Smooth muscle cell (in vitro differentiated cells): ENCODE results near the gene GPR148. TPM values are rescaled to one million over a fixed set of nuclear protein-coding genes. Genes with fewer than 3 reads are reported as not detected.

Experiments used
- DNase-seq: peaks from one replicate; lab custom pipeline; 2025; ENCODE audit not compliant: unreplicated experiment; lab: John Stamatoyannopoulos, UW
- H2AFZ ChIP-seq: fragments of 200-600 bp; sonication (generic); 2 replicates; pipeline ENCODE4 v1.6.0; 2016; ENCODE audit warnings: antibody characterized with exemption, low read depth, mild to moderate bottlenecking
- H3F3A ChIP-seq: fragments of 200-600 bp; sonication (generic); 2 replicates; pipeline ENCODE4 v1.6.0; 2017; ENCODE audit warnings: antibody characterized with exemption, low read depth
- H3K27ac ChIP-seq: fragments of 200-600 bp; sonication (generic); 2 replicates; pipeline ENCODE4 v1.5.1; 2016; ENCODE audit warnings: low read depth, mild to moderate bottlenecking
- H3K27me3 ChIP-seq: fragments of 200-600 bp; sonication (generic); 2 replicates; pipeline ENCODE4 v1.6.1; 2016; ENCODE audit warnings: low read depth, mild to moderate bottlenecking
- H3K36me3 ChIP-seq: fragments of 200-600 bp; sonication (generic); 2 replicates; pipeline ENCODE4 v1.5.1; 2016; ENCODE audit warnings: low read depth
- H3K4me1 ChIP-seq: fragments of 200-600 bp; sonication (generic); 2 replicates; pipeline ENCODE4 v1.5.1; 2016; ENCODE audit warnings: low read depth
- H3K4me2 ChIP-seq: fragments of 200-600 bp; sonication (generic); 2 replicates; pipeline ENCODE4 v1.6.0; 2016; ENCODE audit warnings: mild to moderate bottlenecking
- H3K4me3 ChIP-seq: fragments of 200-600 bp; sonication (generic); 2 replicates; pipeline ENCODE4 v1.5.1; 2016; ENCODE audit warnings: mild to moderate bottlenecking
- H3K79me2 ChIP-seq: fragments of 200-600 bp; sonication (generic); 2 replicates; pipeline ENCODE4 v1.6.0; 2016; ENCODE audit warnings: low read depth, mild to moderate bottlenecking
- H3K9ac ChIP-seq: fragments of 200-600 bp; sonication (generic); 2 replicates; pipeline ENCODE4 v1.6.0; 2016; ENCODE audit warnings: low read depth
- H3K9me3 ChIP-seq: fragments of 200-600 bp; sonication (generic); replicated peaks from 2 replicates; pipeline ENCODE4 v1.5.1; 2016; ENCODE audit warnings: low read depth
- H4K20me1 ChIP-seq: fragments of 200-600 bp; sonication (generic); 2 replicates; pipeline ENCODE4 v1.6.0; 2016; ENCODE audit warnings: low read depth
- CTCF ChIP-seq: fragments of 200-600 bp; sonication (generic); IDR thresholded peaks from 2 replicates; pipeline ENCODE4 v1.5.1; 2017; ENCODE audit warnings: borderline replicate concordance, mild to moderate bottlenecking, antibody characterized with exemption; ENCODE audit not compliant: insufficient read depth, poor library complexity, severe bottlenecking
- WGBS: methylation state at CpG from one replicate; pipeline ENCODE4 v1.1.7; 2016; ENCODE audit warnings: low lambda C conversion rate; 5-methylcytosine and 5-hydroxymethylcytosine counted together
- polyA plus RNA-seq: library from polyadenylated mRNA; unstranded; fragments of >200 nt; fragmentation: Nextera tagmentation; extraction: Ambion mirVana; gene quantifications from 2 replicates; pipeline ENCODE4 v1.2.1, GENCODE V29; 2016
- total RNA-seq: library from RNA; depleted of rRNA; stranded (reverse); fragments of >200 nt; gene quantifications from 2 replicates; pipeline ENCODE4 v1.2.3, GENCODE V29; 2014

GPR148 gene
- total and polyA plus RNA-seq, 2 experiments from 2014 or later = not detected

GRCh38 chr2:130735200-130735599 is 6.3 kb downstream of the GPR148 start:
- TF ChIP-seq CTCF = no peak

GRCh38 chr2:130736487-130736886 is 7.6 kb downstream of the GPR148 start:
- Histone ChIP-seq H3K9ac (no peak overlapping the region), H3K4me1 (no peaks in the 10 kb centered on the region), H3K36me3 (no peaks in the 10 kb centered on the region), H3K27ac (no peak overlapping the region), H3K27me3 (no peaks in the 10 kb centered on the region), H3K79me2 (no peaks in the 10 kb centered on the region), H3K4me3 (no peak overlapping the region), H3K4me2 (no peak overlapping the region), H3F3A (no peaks in the 10 kb centered on the region), H3K9me3 (no peaks in the 10 kb centered on the region), H2AFZ (no peak overlapping the region), H4K20me1 (no peaks in the 10 kb centered on the region)
- 90% methylated on average over 6 of the region's 6 CpGs for WGBS
- no peak for DNase-seq
- no peak for TF ChIP-seq CTCF

More at GRCh38 chr2:130735200-130735599, 6.3 kb downstream of the GPR148 start:
- H3F3A ChIP-seq = no peaks in the 10 kb centered on the region
- no peak overlapping the region for H3K27ac ChIP-seq
- no peak overlapping the region for H3K4me3 ChIP-seq
- WGBS = 96% methylated on average over 3 of the region's 3 CpGs
- H3K36me3 ChIP-seq = no peaks in the 10 kb centered on the region
- no peak for DNase-seq
- no peaks in the 10 kb centered on the region for H3K79me2 ChIP-seq
- H3K4me1 ChIP-seq = no peaks in the 10 kb centered on the region
- H2AFZ ChIP-seq = no peak overlapping the region
- H3K27me3 ChIP-seq = no peaks in the 10 kb centered on the region
- H3K9me3 ChIP-seq = no peaks in the 10 kb centered on the region
- H4K20me1 ChIP-seq = no peaks in the 10 kb centered on the region
- no peak overlapping the region for H3K4me2 ChIP-seq
- no peak overlapping the region for H3K9ac ChIP-seq

- Histone ChIP-seq H3K4me1 (no peaks in the 10 kb centered on the region), H4K20me1 (no peaks in the 10 kb centered on the region), H3K4me3 (no peak overlapping the region), H3F3A (no peaks in the 10 kb centered on the region), H3K79me2 (no peaks in the 10 kb centered on the region), H2AFZ (no peak overlapping the region), H3K9ac (no peak overlapping the region), H3K27me3 (no peaks in the 10 kb centered on the region), H3K4me2 (no peak overlapping the region), H3K27ac (no peak overlapping the region), H3K9me3 (no peaks in the 10 kb centered on the region), H3K36me3 (no peaks in the 10 kb centered on the region)
- DNase-seq = no peak
- no peak for TF ChIP-seq CTCF
- WGBS = 95% methylated on average over 14 of the region's 14 CpGs
These were observed 8.7 kb downstream of the GPR148 start for GRCh38 chr2:130737592-130737991.

- no peaks in the 10 kb centered on the region for H3F3A ChIP-seq
- no peak overlapping the region for H3K4me2 ChIP-seq
- H4K20me1 ChIP-seq = no peaks in the 10 kb centered on the region
- H3K36me3 ChIP-seq = no peaks in the 10 kb centered on the region
- DNase-seq = no peak
- no peak overlapping the region for H2AFZ ChIP-seq
- H3K27ac ChIP-seq = no peak overlapping the region
- H3K4me1 ChIP-seq = no peaks in the 10 kb centered on the region
- H3K27me3 ChIP-seq = no peaks in the 10 kb centered on the region
- WGBS = 90% methylated on average over 12 of the region's 12 CpGs
- TF ChIP-seq CTCF = no peak
- no peaks in the 10 kb centered on the region for H3K9me3 ChIP-seq
- H3K79me2 ChIP-seq = no peaks in the 10 kb centered on the region
- H3K9ac ChIP-seq = no peak overlapping the region
- no peak overlapping the region for H3K4me3 ChIP-seq
These were observed 11.8 kb downstream of the GPR148 start for GRCh38 chr2:130740671-130741070.
